ENCODE data around the gene PEX11G. TPM values are rescaled to one million over a fixed set of nuclear protein-coding genes. Genes with fewer than 3 reads are reported as not detected.

The PEX11G gene
- total and polyA plus RNA-seq, 2 experiments from 2014 or later = 4.0 to 6.2 TPM

DNA sequence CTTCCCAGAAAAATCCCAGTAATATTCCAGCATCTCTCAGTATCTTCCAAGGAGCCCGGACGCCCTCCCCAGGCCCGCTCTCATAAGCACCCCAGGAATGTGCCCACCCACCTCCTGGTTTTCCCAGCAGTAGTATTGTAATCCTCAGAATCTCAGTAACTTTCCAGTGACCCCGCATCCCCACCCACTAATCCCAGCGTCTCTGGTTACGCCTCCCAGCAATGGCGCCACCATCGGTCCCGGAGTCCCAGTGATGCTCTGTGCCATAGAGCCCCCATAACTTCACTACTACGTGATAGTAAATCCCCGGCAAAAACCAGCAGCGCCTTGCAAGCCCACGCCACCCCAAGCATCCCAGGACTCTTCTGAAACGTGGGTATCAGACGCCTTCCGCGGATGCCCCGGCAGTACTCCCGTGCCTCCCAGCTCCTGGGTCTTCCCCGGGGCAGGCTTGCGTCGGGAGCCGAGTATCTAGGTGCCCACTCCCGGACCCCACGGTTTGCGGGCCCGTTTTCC lies 45.8 kb upstream of the PEX11G start:
- H3K4me3 ChIP-seq = peak overlapping the region; percentile 94
- no peaks in the 10 kb centered on the region for H4K20me1 ChIP-seq (ENCODE audit: insufficient read depth)
- peak; percentile 86 for DNase-seq
- H2AFZ ChIP-seq = peak overlapping the region; percentile 94
- H3K36me3 ChIP-seq (ENCODE audit: low read depth) = peaks cover 6% of the 10 kb centered on the region; the same call in 1 of the 2 replicates
- no peaks in the 10 kb centered on the region for H3K27me3 ChIP-seq (replicated peaks; ENCODE audit: insufficient read depth)
- 1% methylated on average over 26 to 27 of the region's 27 CpGs for WGBS, 2 experiments (ENCODE audit: low coverage in 1 of 2, low lambda C conversion rate in 2 of 2, missing lambda C conversion rate in 2 of 2)
- in situ Hi-C loops (cut with MboI) = no loop called here
- no peaks in the 10 kb centered on the region for H3K9me3 ChIP-seq (ENCODE audit: low read depth)
- H3K9ac ChIP-seq = peak overlapping the region; percentile 89
- H3K9me2 ChIP-seq (ENCODE audit: insufficient read depth) = no peaks in the 10 kb centered on the region
- 0 out of 2 replicates have a peak, but pooled peaks cover 5% of the 10 kb centered on the region for H3F3A ChIP-seq (ENCODE audit: insufficient read depth)
- peak overlapping the region; percentile 91 for H3K4me2 ChIP-seq (ENCODE audit: unreplicated experiment)
- peaks cover 4% of the 10 kb centered on the region; the same call in 1 of the 2 replicates for H3K79me2 ChIP-seq (ENCODE audit: insufficient read depth)
- TF ChIP-seq EZH2phosphoT487 (IDR thresholded peaks at IDR 0.05; ENCODE audit: insufficient read depth, low read depth) = no peak
- TF ChIP-seq EZH2 (IDR thresholded peaks at IDR 0.05; ENCODE audit: insufficient read depth, poor library complexity, severe bottlenecking) = no peak
- H3K4me1 ChIP-seq (ENCODE audit: insufficient read depth) = no peaks in the 10 kb centered on the region
- H3K27ac ChIP-seq = peak overlapping the region; percentile 62

DNA sequence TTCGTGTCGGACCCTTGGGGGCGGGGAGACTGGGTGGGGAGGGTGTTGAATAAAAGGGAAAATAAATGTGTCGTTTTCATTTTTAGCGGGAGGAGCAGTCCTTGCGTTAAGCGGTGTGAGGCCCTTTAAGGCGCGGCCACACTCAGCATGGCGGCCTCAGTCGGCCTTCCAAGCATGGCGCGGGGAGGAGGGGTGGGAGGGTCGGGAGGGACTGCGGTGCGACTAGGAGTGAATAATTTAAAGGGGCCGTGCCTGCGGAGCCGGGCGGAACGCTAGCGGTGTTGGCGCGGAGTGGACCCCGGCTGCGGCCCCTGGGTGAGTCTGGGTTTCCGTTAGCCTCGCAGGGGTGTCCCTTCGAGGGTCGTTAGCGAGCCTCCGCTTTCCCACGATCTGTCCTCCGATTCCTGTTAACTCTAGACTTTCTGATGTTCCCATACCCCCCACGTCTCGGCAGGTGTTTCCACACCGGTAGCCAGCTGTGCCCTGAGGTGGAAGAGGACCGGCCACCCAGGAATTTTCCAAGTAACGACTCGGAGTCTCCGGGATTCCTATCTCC lies 45.2 kb upstream of the PEX11G start:
- H3K9ac ChIP-seq = peak overlapping the region; percentile 89
- peak overlapping the region; percentile 94 for H3K4me3 ChIP-seq
- H3K27me3 ChIP-seq (replicated peaks; ENCODE audit: insufficient read depth) = no peaks in the 10 kb centered on the region
- no peaks in the 10 kb centered on the region for H3K9me3 ChIP-seq (ENCODE audit: low read depth)
- DNase-seq = peak; percentile 96
- H3K4me1 ChIP-seq (ENCODE audit: insufficient read depth) = no peaks in the 10 kb centered on the region
- H3K9me2 ChIP-seq (ENCODE audit: insufficient read depth) = no peaks in the 10 kb centered on the region
- TF ChIP-seq EZH2phosphoT487 (IDR thresholded peaks at IDR 0.05; ENCODE audit: insufficient read depth, low read depth) = no peak
- no peak for TF ChIP-seq EZH2 (IDR thresholded peaks at IDR 0.05; ENCODE audit: insufficient read depth, poor library complexity, severe bottlenecking)
- peak overlapping the region; percentile 91 for H3K4me2 ChIP-seq (ENCODE audit: unreplicated experiment)
- H4K20me1 ChIP-seq (ENCODE audit: insufficient read depth) = no peaks in the 10 kb centered on the region
- peak overlapping the region; percentile 94 for H2AFZ ChIP-seq
- peaks cover 6% of the 10 kb centered on the region; the same call in 1 of the 2 replicates for H3K36me3 ChIP-seq (ENCODE audit: low read depth)
- H3K27ac ChIP-seq = peak overlapping the region; percentile 62
- in situ Hi-C loops (cut with MboI) = no loop called here
- WGBS, 2 experiments (ENCODE audit: low coverage in 1 of 2, low lambda C conversion rate in 2 of 2, missing lambda C conversion rate in 2 of 2) = 0 to 3% methylated on average over 22 to 40 of the region's 41 CpGs
- H3K79me2 ChIP-seq (ENCODE audit: insufficient read depth) = peaks cover 4% of the 10 kb centered on the region; the same call in 1 of the 2 replicates
- 0 out of 2 replicates have a peak, but pooled peaks cover 5% of the 10 kb centered on the region for H3F3A ChIP-seq (ENCODE audit: insufficient read depth)

DNA sequence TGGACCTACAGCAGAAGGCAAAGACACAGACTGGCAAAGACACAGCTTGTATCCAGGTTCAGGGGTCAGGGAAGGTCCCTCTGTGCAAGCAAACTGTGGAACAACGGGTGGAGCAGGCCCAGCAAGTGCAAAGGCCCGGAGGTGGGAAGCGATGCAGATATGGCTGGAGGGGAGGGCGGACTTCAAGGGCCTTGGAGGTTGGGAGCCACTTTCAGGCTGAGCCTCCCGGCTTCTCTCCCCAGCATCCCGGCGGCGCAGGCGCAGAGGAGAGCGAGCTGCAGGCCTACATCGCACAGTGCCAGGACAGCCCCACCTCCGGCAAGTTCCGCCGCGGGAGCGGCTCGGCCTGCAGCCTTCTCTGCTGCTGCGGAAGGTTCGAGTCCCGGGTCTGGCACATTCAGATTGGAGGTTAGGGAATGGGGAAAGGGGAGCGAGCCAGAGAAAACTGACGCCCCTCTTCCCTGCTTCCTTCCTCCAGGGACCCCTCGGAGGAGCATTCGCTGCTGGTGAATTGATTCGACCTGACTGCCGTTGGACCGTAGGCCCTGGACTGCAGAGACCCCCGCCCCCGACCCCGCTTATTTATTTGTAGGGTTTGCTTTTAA lies 44.5 kb upstream of the PEX11G start:
- H3K9me3 ChIP-seq (ENCODE audit: low read depth) = no peaks in the 10 kb centered on the region
- H3K36me3 ChIP-seq (ENCODE audit: low read depth) = peaks cover under 1% of the 10 kb centered on the region; the same call in 1 of the 2 replicates
- H3K9me2 ChIP-seq (ENCODE audit: insufficient read depth) = no peaks in the 10 kb centered on the region
- H3F3A ChIP-seq (ENCODE audit: insufficient read depth) = 0 out of 2 replicates have a peak, but pooled peaks cover 5% of the 10 kb centered on the region
- H4K20me1 ChIP-seq (ENCODE audit: insufficient read depth) = no peaks in the 10 kb centered on the region
- 4 to 13% methylated on average over 24 to 30 of the region's 30 CpGs for WGBS, 2 experiments (ENCODE audit: low coverage in 1 of 2, low lambda C conversion rate in 2 of 2, missing lambda C conversion rate in 2 of 2)
- peak overlapping the region; percentile 91 for H3K4me2 ChIP-seq (ENCODE audit: unreplicated experiment)
- H3K27ac ChIP-seq = peak overlapping the region; percentile 62
- DNase-seq = peak; percentile 85
- peak overlapping the region; percentile 94 for H3K4me3 ChIP-seq
- peak overlapping the region; percentile 94 for H2AFZ ChIP-seq
- in situ Hi-C loops (cut with MboI) = no loop called here
- peaks cover 4% of the 10 kb centered on the region; the same call in 1 of the 2 replicates for H3K79me2 ChIP-seq (ENCODE audit: insufficient read depth)
- H3K27me3 ChIP-seq (replicated peaks; ENCODE audit: insufficient read depth) = no peaks in the 10 kb centered on the region
- TF ChIP-seq EZH2phosphoT487 (IDR thresholded peaks at IDR 0.05; ENCODE audit: insufficient read depth, low read depth) = no peak
- TF ChIP-seq EZH2 (IDR thresholded peaks at IDR 0.05; ENCODE audit: insufficient read depth, poor library complexity, severe bottlenecking) = no peak
- H3K9ac ChIP-seq = peak overlapping the region; percentile 89
- H3K4me1 ChIP-seq (ENCODE audit: insufficient read depth) = no peaks in the 10 kb centered on the region

DNA sequence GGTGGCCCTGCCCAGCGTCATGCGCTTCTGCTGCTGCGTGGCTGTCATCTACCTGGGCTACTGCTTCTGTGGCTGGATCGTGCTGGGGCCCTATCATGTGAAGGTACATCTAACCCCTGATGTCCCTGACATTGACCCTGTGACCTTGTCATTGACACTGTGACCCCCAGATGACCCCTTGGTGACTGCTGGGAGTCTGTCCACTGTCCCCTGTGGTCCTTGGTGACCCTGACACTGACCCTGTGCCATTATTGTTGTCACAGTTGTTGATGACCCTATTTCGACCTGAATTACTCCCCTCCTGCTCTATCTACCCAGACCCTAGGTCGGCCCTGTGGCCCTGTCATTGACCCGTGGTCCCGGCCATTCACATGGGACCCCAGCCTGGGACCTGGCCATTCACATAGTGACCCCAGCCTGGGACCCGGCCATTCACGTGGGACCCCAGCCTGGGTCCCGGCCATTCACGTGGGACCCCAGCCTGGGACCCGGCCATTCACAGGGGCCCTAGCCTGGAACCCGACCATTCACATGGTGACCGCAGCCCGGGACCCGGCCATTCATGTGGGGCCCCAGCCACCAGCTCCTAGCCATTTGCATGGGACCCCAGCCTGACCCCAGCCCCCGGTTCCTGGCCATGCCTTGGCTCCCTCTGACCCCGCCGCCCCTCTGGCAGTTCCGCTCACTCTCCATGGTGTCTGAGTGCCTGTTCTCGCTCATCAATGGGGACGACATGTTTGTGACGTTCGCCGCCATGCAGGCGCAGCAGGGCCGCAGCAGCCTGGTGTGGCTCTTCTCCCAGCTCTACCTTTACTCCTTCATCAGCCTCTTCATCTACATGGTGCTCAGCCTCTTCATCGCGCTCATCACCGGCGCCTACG lies 41.0 kb upstream of the PEX11G start:
- TF ChIP-seq EZH2 (IDR thresholded peaks at IDR 0.05; ENCODE audit: insufficient read depth, poor library complexity, severe bottlenecking) = no peak
- no peak for TF ChIP-seq EZH2phosphoT487 (IDR thresholded peaks at IDR 0.05; ENCODE audit: insufficient read depth, low read depth)
- Histone ChIP-seq H3K9me2 (ENCODE audit: insufficient read depth) (no peaks in the 10 kb centered on the region), H3K4me1 (ENCODE audit: insufficient read depth) (no peaks in the 10 kb centered on the region), H3K27ac (no peak overlapping the region), H3K4me2 (ENCODE audit: unreplicated experiment) (no peak overlapping the region), H3K27me3 (replicated peaks; ENCODE audit: insufficient read depth) (no peaks in the 10 kb centered on the region), H3K36me3 (ENCODE audit: low read depth) (no peaks in the 10 kb centered on the region), H3K79me2 (ENCODE audit: insufficient read depth) (no peaks in the 10 kb centered on the region), H3K9ac (no peak overlapping the region), H3K4me3 (no peak overlapping the region), H4K20me1 (ENCODE audit: insufficient read depth) (no peaks in the 10 kb centered on the region), H2AFZ (no peak overlapping the region), H3F3A (ENCODE audit: insufficient read depth) (0 out of 2 replicates have a peak, but pooled peaks cover 5% of the 10 kb centered on the region), H3K9me3 (ENCODE audit: low read depth) (no peaks in the 10 kb centered on the region)
- 95 to 96% methylated on average over 29 to 33 of the region's 33 CpGs for WGBS, 2 experiments (ENCODE audit: low coverage in 1 of 2, low lambda C conversion rate in 2 of 2, missing lambda C conversion rate in 2 of 2)
- no peak for DNase-seq
- in situ Hi-C loops (cut with MboI) = no loop called here
